Peyer's patch (tissue), 4 donors: ENCODE data around the gene TTC39C.

Experiments used
- POLR2A ChIP-seq, 2 donors: fragments of 450-650 bp; IDR thresholded peaks; one replicate each; pipeline ENCODE4 v1.5.1; 2017; ENCODE audit warnings: antibody characterized with exemption in 2 of 2, mild to moderate bottlenecking in 2 of 2, moderate library complexity in 2 of 2
- TF ChIP-seq, protein P1 (sequence below), 6 experiments: fragments of 450-650 bp in 4 of 6; fragments of 200-600 bp in 2 of 6; sonication (generic) in 1 of 6; IDR thresholded peaks; one replicate each; pipeline ENCODE4 v1.5.1; 2017 to 2019; ENCODE audit warnings: antibody characterized with exemption in 6 of 6, mild to moderate bottlenecking in 3 of 6, moderate library complexity in 1 of 6

DNA sequence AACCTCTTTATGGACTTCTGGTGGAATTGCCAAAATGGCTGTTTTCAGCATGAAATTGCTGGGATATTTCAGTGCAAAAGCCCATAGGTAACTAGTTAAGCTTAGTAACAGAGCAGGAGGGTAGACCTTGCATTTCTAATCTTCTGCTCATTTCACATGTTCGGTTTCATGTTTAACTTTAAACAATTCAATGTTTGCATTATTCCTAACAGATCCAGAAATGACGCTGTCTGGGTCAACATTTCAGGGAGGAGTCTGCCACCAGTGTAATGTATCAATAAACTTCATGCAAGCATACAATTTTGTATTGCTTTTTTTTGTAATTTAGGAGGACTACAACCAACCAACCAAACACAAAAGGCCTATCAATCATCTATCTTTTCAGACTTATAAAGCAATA is 146.8 kb downstream of the TTC39C start:
- TF ChIP-seq, protein P1, sequence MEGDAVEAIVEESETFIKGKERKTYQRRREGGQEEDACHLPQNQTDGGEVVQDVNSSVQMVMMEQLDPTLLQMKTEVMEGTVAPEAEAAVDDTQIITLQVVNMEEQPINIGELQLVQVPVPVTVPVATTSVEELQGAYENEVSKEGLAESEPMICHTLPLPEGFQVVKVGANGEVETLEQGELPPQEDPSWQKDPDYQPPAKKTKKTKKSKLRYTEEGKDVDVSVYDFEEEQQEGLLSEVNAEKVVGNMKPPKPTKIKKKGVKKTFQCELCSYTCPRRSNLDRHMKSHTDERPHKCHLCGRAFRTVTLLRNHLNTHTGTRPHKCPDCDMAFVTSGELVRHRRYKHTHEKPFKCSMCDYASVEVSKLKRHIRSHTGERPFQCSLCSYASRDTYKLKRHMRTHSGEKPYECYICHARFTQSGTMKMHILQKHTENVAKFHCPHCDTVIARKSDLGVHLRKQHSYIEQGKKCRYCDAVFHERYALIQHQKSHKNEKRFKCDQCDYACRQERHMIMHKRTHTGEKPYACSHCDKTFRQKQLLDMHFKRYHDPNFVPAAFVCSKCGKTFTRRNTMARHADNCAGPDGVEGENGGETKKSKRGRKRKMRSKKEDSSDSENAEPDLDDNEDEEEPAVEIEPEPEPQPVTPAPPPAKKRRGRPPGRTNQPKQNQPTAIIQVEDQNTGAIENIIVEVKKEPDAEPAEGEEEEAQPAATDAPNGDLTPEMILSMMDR (IDR thresholded peaks at IDR 0.05): no peak
- no peak for TF ChIP-seq POLR2A (IDR thresholded peaks at IDR 0.05)
